ENCODE data around the gene SEC62.

Gene SEC62, protein sequence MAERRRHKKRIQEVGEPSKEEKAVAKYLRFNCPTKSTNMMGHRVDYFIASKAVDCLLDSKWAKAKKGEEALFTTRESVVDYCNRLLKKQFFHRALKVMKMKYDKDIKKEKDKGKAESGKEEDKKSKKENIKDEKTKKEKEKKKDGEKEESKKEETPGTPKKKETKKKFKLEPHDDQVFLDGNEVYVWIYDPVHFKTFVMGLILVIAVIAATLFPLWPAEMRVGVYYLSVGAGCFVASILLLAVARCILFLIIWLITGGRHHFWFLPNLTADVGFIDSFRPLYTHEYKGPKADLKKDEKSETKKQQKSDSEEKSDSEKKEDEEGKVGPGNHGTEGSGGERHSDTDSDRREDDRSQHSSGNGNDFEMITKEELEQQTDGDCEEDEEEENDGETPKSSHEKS

GRCh38 chr3:169966428-169966950, at the start of gene SEC62:
Gene SEC62, plus strand, starts transcription at chr3:169966807. Its CDS starts 16 bp downstream, at chr3:169966823.
- DNase-seq, result peak; percentile 92

DNA sequence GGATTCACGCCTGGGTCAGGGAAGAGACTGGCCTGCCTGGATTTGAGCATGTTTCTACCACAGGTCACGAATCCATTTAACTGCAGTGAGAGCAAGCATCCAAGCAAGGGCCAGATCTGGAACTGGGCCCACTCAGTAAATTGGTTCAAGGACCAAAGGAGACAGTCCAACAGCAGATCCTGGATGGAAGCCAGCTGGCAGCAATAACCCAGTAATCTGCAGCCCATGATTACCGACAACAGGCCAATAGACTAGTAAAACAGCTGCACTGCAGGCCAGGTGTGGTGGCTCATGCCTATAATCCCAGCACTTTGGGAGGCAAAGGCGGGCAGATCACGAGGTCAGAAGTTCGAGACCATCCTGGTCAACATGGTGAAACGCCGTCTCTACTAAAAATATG, 43.4 kb upstream of the SEC62 start:
- peak; percentile 81 for DNase-seq

- DNase-seq, result no peak
Measured at GRCh38 chr3:169923831-169924230, 42.8 kb upstream of the SEC62 start.

- peak; percentile 96 for DNase-seq
Measured at GRCh38 chr3:169929830-169930519, 36.6 kb upstream of the SEC62 start.

GRCh38 chr3:169930843-169931242, 35.8 kb upstream of the SEC62 start:
- no peak for DNase-seq

GRCh38 chr3:169931747-169932520, 34.7 kb upstream of the SEC62 start:
- DNase-seq, result peak; percentile 19

DNA sequence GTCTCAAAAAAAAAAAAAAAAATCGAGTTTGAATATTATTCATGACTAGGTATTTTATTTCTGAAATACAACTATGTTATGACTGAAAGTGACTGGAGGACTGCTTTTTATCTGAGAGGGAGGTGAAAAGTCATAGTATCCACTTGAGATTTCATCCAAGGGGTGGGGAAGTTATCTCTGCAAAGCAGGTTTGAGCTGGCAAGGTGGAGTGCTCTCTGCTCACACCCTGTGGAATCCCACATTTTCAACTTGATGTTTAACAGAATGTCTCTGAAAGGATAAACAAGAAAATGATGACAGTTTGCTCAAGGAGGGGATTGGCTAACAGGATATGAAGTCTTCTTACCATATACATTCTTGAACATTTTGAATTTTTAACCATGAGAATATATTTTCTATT, 27.3 kb upstream of the SEC62 start:
- peak; percentile 93 for DNase-seq

DNA sequence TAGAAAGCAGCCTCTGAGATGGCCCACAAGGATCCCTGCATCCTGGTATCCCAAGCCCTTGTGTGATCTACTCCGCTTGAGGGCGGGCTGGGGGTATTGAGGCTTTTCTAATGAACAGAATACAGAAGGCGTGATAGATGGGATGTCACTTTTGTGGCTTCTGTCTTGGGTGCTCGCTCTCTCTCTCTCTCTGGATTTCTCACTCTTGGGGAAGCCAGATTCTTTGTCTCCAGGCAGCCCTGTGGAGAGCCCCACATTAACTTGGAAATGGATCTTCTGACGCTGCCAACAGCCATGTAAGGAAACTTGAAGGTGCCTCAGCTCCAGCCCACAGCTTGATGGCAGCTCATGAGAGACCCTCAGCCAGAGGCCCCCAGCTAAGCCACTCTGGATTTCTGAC, 26.9 kb upstream of the SEC62 start:
- DNase-seq, result no peak

GRCh38 chr3:169940470-169941181, 26.0 kb upstream of the SEC62 start:
- DNase-seq, result peak; percentile 25

DNA sequence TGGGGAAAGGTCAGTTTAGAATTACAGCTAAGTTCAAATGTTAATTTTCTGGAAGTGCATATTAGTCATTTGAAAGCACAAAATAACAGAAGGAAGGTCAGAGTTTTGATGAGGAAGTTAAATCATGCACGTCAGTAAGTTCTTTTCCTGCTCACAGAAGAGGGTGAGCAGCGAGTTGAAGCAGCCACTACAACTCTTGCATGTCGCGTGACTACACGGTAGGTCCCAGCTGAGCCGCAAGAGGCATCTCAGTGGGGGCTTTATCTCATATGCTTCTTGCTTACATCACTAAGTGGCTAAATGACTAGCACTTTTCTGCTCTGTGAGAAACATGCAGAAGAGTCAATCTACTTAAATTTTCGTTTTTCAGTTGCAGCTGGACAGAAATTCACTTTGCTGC, 21.3 kb upstream of the SEC62 start:
- peak; percentile 90 for DNase-seq

DNA sequence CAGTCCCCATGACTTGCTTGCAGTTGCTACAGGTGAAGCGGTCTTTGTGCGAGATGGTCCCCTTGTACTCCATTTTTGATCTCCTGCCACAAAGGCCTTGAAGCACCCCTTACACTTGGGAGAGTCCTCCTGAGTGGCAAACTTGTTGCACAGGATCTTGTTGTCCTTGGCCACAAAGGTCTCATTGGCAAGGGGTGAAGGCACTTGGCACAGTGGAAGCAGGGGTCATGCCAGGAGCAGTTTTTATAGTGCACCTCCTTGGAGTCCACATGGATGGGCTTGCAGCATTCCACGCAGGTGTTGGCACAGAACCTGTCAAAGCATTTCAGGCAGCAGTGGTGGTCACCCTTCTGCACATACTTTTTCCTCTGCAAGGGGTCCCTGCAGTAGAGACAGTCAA, 20.3 kb upstream of the SEC62 start:
- DNase-seq, result no peak

- no peak for DNase-seq
Measured at GRCh38 chr3:169948559-169949448, 17.8 kb upstream of the SEC62 start.

- no peak for DNase-seq
Measured at GRCh38 chr3:169952045-169952444, 14.6 kb upstream of the SEC62 start.

DNA sequence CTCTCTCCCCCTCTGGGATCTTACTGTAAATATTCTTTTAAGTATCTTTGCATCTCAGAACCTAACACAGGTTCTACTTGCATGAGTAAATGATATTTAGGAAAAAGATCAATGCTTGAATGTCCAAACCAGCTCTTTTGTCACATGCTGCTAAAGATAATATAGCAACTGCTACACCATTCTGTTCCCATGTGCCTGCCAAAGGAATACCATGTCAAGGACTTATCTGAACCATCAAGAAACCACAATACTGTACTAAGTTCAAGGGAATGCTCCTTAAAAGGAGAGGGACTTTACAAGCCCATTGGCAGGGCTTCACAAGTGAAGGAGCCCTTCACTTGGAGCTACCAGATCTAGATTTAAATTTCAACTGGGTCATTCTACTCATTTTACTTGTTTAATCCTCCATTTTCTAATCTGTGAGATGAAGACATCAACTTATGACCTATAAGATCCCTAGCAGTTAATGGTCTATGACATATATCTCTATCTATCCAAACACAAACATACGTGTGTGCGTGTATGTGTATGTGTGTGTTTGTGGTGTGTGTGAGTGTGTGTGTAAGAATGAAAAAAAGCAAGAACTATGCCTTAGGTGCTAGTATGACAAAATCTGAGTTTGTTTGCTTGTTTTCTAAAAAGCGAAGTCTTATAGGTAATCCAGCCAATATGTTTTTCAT, 13.0 kb upstream of the SEC62 start:
- peak; percentile 45 for DNase-seq

GRCh38 chr3:169954142-169954756, 12.4 kb upstream of the SEC62 start:
- DNase-seq, result peak; percentile 20

DNA sequence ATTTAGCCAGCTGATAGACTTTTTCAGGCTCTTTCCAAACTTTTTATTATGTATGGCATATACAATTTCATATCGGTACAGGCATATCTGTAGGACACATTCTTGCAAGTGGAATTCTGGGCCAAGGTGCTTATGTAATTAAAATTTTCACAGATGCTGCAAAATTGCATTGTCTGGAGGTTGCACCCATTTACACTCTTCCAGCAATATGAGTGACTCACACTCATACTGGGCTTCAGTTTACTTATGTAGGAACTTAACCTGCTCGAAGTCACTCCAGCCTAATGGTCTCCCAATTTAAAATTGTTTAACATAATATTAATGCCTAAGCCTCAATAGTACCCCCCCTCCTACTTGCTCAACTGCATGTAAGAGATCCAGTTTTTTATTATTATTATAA, 11.2 kb upstream of the SEC62 start:
- DNase-seq, result no peak

GRCh38 chr3:169964176-169964575, 2.4 kb upstream of the SEC62 start:
- no peak for DNase-seq

GRCh38 chr3:169965562-169966427, 812 bp upstream of the SEC62 start:
- DNase-seq, result peak; percentile 77

Measured in hematopoietic multipotent progenitor cell treated with erythropoietin and hydrocortisone succinate and interleukin-3 and kit ligand, for 8 days (in vitro differentiated cells).